Lower lobe of right lung (tissue), 2 donors: ENCODE results near the gene APOF. TPM values are rescaled to one million over a fixed set of nuclear protein-coding genes. Genes with fewer than 3 reads are reported as not detected.
A peak's percentile ranks its signal among the peaks of the same experiment; 100 is the strongest.

Experiments
- ATAC-seq, 2 donors: fragments of 200-7000 bp; cut with Tn5 transposase; one replicate each; pipeline ENCODE4 v1.9.1; 2020 to 2022; ENCODE audit warnings: mild to moderate bottlenecking in 2 of 2, moderate library complexity in 2 of 2
- DNase-seq: peaks from one replicate; pipeline ENCODE4 v3.0.0-alpha.2; 2020
- H3K27ac ChIP-seq: fragments of 200-600 bp; one replicate; pipeline ENCODE4 v1.8.0; 2022
- H3K27me3 ChIP-seq: fragments of 200-600 bp; one replicate; pipeline ENCODE4 v1.8.0; 2022; ENCODE audit warnings: low read depth
- H3K36me3 ChIP-seq: fragments of 200-600 bp; one replicate; pipeline ENCODE4 v1.8.0; 2022; ENCODE audit warnings: mild to moderate bottlenecking
- H3K4me1 ChIP-seq: fragments of 200-600 bp; one replicate; pipeline ENCODE4 v1.8.0; 2022
- H3K4me3 ChIP-seq: fragments of 200-600 bp; one replicate; pipeline ENCODE4 v1.8.0; 2022; ENCODE audit warnings: mild to moderate bottlenecking
- H3K9me3 ChIP-seq: fragments of 200-600 bp; one replicate; pipeline ENCODE4 v1.8.0; 2022
- CTCF ChIP-seq: fragments of 200-600 bp; IDR thresholded peaks from one replicate; pipeline ENCODE4 v1.8.0; 2022; ENCODE audit warnings: antibody characterized with exemption, mild to moderate bottlenecking
- intact Hi-C: fragments of 100-400 bp; cut with DNase I; formaldehyde crosslinking; loops from one replicate; pipeline ENCODE4 v1.11.0; 2022
- total RNA-seq: library from RNA; stranded (reverse); fragmentation: NEBNext Ultra II Directional; extraction: Animal tissue kit (Norgen Biotek cat#: 25700); gene quantifications from one replicate; pipeline ENCODE4 v1.2.1, GENCODE V29; 2021
- donor health status: DM: no; HTN: yes; CAD: no; lungs with severe emphysema.

The APOF gene
- total RNA-seq, 1 donor from 2014 or later: not detected

- TF ChIP-seq CTCF: no peak
- Histone ChIP-seq H3K4me3 (no peak overlapping the region), H3K27ac (no peak overlapping the region), H3K9me3 (no peaks in the 10 kb centered on the region), H3K4me1 (no peaks in the 10 kb centered on the region), H3K36me3 (no peaks in the 10 kb centered on the region), H3K27me3 (no peaks in the 10 kb centered on the region)
- DNase-seq (no peak), ATAC-seq (no peak)
- intact Hi-C loops: no loop called here
Measured at GRCh38 chr12:56382611-56383010, 20.0 kb upstream of the APOF start.

- Histone ChIP-seq H3K4me1 (peaks cover 7% of the 10 kb centered on the region), H3K4me3 (no peak overlapping the region), H3K27ac (no peak overlapping the region), H3K36me3 (no peaks in the 10 kb centered on the region), H3K27me3 (no peaks in the 10 kb centered on the region), H3K9me3 (no peaks in the 10 kb centered on the region)
- no peak for ATAC-seq
- intact Hi-C loops: no loop called here
- no peak for TF ChIP-seq CTCF
- no peak for DNase-seq
Measured at GRCh38 chr12:56377989-56378316, 15.3 kb upstream of the APOF start.

DNA sequence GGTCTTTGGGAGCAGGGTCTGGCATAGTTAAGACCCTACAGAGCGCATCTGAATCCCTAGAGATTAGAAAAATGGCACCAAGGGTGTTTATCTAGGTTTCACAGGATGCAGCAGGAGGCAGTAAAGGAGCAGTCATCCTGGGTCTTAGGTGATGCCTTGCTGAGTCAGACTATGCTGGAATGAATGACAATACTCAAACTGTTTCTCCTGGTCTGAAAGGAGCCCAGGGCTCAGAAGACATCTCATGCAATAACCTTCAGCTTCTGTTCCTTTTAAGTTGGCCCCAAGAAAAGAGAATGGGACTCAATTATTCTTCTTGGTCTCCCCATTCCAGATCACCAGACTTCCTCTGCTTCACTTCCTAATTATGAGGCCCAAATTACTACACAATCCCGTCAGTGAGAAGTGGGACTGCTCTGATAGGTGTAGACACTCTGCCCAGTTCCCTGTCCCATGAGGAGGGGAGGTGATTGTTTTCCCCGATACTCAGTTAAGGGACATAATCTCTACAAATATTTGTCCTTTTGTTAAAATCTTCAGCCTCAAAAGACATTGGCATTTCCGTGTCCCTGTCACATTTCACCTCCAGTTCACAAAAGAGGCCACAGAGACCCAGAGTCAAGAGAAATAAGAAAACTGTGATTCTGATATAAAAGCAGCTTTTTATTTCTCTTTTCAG lies 14.8 kb upstream of the APOF start:
- DNase-seq (no peak), ATAC-seq (peak in 1 of 2 donors; percentile 41)
- Histone ChIP-seq H3K36me3 (no peaks in the 10 kb centered on the region), H3K4me1 (peaks cover 7% of the 10 kb centered on the region), H3K27me3 (no peaks in the 10 kb centered on the region), H3K27ac (no peak overlapping the region), H3K9me3 (no peaks in the 10 kb centered on the region), H3K4me3 (no peak overlapping the region)
- TF ChIP-seq CTCF: no peak
- intact Hi-C loops: no loop called here

GRCh38 chr12:56375598-56376434 lies 13.2 kb upstream of the APOF start:
- Histone ChIP-seq H3K4me1 (peaks cover 7% of the 10 kb centered on the region), H3K4me3 (no peak overlapping the region), H3K36me3 (no peaks in the 10 kb centered on the region), H3K27me3 (no peaks in the 10 kb centered on the region), H3K9me3 (no peaks in the 10 kb centered on the region), H3K27ac (no peak overlapping the region)
- intact Hi-C loops: no loop called here
- no peak for DNase-seq
- no peak for ATAC-seq
- TF ChIP-seq CTCF: no peak

- ATAC-seq (no peak), DNase-seq (no peak)
- Histone ChIP-seq H3K27me3 (no peaks in the 10 kb centered on the region), H3K4me3 (no peak overlapping the region), H3K9me3 (no peaks in the 10 kb centered on the region), H3K4me1 (peaks cover 7% of the 10 kb centered on the region), H3K27ac (no peak overlapping the region), H3K36me3 (no peaks in the 10 kb centered on the region)
- no peak for TF ChIP-seq CTCF
- intact Hi-C loops: no loop called here
Measured at GRCh38 chr12:56374726-56375597, 12.3 kb upstream of the APOF start.
